Mesenchymal stem cell (in vitro differentiated cells and primary cell): ENCODE measurements around the gene UBASH3B.

ENCODE experiments used
- DNase-seq: peaks from one replicate; pipeline ENCODE4 v3.0.0-alpha.2; 2013
- H2AFZ ChIP-seq: one replicate; pipeline ENCODE4 v1.6.1; 2013; ENCODE audit warnings: low read depth, mild to moderate bottlenecking, control low read depth, inconsistent platforms, low read length, moderate library complexity
- H2AK5ac ChIP-seq: 2 replicates; pipeline ENCODE4 v1.6.1; 2013; ENCODE audit warnings: low read length, moderate library complexity, mild to moderate bottlenecking, inconsistent platforms; ENCODE audit not compliant: severe bottlenecking
- H2BK120ac ChIP-seq: one replicate; pipeline ENCODE4 v1.6.1; 2013; ENCODE audit warnings: low read depth, mild to moderate bottlenecking, inconsistent platforms, low read length, moderate library complexity
- H2BK12ac ChIP-seq, 2 experiments: one replicate each; pipeline ENCODE4 v1.6.1; 2013; ENCODE audit warnings: inconsistent platforms in 2 of 2, low read length in 2 of 2, mild to moderate bottlenecking in 2 of 2, moderate library complexity in 2 of 2, control low read depth in 1 of 2
- H2BK15ac ChIP-seq: one replicate; pipeline ENCODE4 v1.6.1; 2013; ENCODE audit warnings: mild to moderate bottlenecking, low read depth, inconsistent platforms; ENCODE audit not compliant: poor library complexity, severe bottlenecking
- H2BK5ac ChIP-seq: 2 replicates; pipeline ENCODE4 v1.6.1; 2013; ENCODE audit warnings: low read depth, mild to moderate bottlenecking, low read length, control low read depth, inconsistent platforms; ENCODE audit not compliant: poor library complexity, severe bottlenecking
- H3K14ac ChIP-seq, 2 experiments: one replicate each; pipeline ENCODE4 v1.6.1; 2013; ENCODE audit warnings: inconsistent platforms in 2 of 2, low read length in 2 of 2, control low read depth in 1 of 2, mild to moderate bottlenecking in 1 of 2, moderate library complexity in 1 of 2
- H3K18ac ChIP-seq, 2 experiments: one replicate each; pipeline ENCODE4 v1.6.1; 2013; ENCODE audit warnings: inconsistent platforms in 2 of 2, low read length in 2 of 2, control low read depth in 1 of 2, low read depth in 1 of 2, mild to moderate bottlenecking in 1 of 2
- H3K23ac ChIP-seq, 2 experiments: one replicate each; pipeline ENCODE4 v1.6.1; 2013; ENCODE audit warnings: inconsistent platforms in 2 of 2, low read length in 2 of 2, mild to moderate bottlenecking in 2 of 2, moderate library complexity in 2 of 2, control low read depth in 1 of 2
- H3K27ac ChIP-seq: 2 replicates; pipeline ENCODE4 v1.5.1; 2013; ENCODE audit warnings: mild to moderate bottlenecking, moderate library complexity, low read length, control low read depth, inconsistent platforms; ENCODE audit not compliant: poor library complexity, severe bottlenecking
- H3K27me3 ChIP-seq, 2 experiments: 2 replicates each; pipeline versions ENCODE4 v1.6.1 to v1.7.0; 2013; ENCODE audit warnings: low read length in 2 of 2, mild to moderate bottlenecking in 2 of 2, moderate library complexity in 2 of 2, control low read depth in 1 of 2, inconsistent platforms in 1 of 2; ENCODE audit not compliant: control insufficient read depth in 1 of 2, insufficient read depth in 1 of 2
- H3K36me3 ChIP-seq, 2 experiments: 2 replicates each; pipeline versions ENCODE4 v1.6.1 to v1.7.0; 2013; ENCODE audit warnings: low read length in 2 of 2, control low read depth in 1 of 2, inconsistent platforms in 1 of 2, low read depth in 1 of 2, mild to moderate bottlenecking in 1 of 2; ENCODE audit not compliant: insufficient read depth in 2 of 2, control insufficient read depth in 1 of 2
- H3K4ac ChIP-seq, 2 experiments: one replicate each; pipeline ENCODE4 v1.6.1; 2013; ENCODE audit warnings: inconsistent platforms in 2 of 2, low read length in 2 of 2, mild to moderate bottlenecking in 2 of 2, moderate library complexity in 2 of 2, control low read depth in 1 of 2, low read depth in 1 of 2
- H3K4me1 ChIP-seq: 2 replicates; pipeline ENCODE4 v1.6.1; 2013; ENCODE audit warnings: low read depth, low read length, control low read depth; ENCODE audit not compliant: control insufficient read depth, insufficient read depth
- H3K4me2 ChIP-seq: 2 replicates; pipeline ENCODE4 v1.6.1; 2013; ENCODE audit warnings: low read length, mild to moderate bottlenecking, inconsistent platforms; ENCODE audit not compliant: poor library complexity, severe bottlenecking
- H3K4me3 ChIP-seq, 2 experiments: 2 replicates each; pipeline versions ENCODE4 v1.5.1 to v1.7.0; 2013; ENCODE audit warnings: low read length in 2 of 2, mild to moderate bottlenecking in 2 of 2, control low read depth in 1 of 2, low read depth in 1 of 2; ENCODE audit not compliant: insufficient read depth in 1 of 2
- H3K79me1 ChIP-seq: replicated peaks from 2 replicates; pipeline ENCODE4 v1.6.1; 2013; ENCODE audit warnings: mild to moderate bottlenecking, control low read depth, low read length, inconsistent platforms; ENCODE audit not compliant: poor library complexity, severe bottlenecking
- H3K9ac ChIP-seq: 2 replicates; pipeline ENCODE4 v1.7.0; 2013; ENCODE audit warnings: mild to moderate bottlenecking, low read length, moderate library complexity
- H3K9me3 ChIP-seq: 2 replicates; pipeline ENCODE4 v1.7.0; 2013; ENCODE audit warnings: mild to moderate bottlenecking, low read length; ENCODE audit not compliant: control insufficient read depth
- H4K8ac ChIP-seq: one replicate; pipeline ENCODE4 v1.6.1; 2013; ENCODE audit warnings: inconsistent platforms, mild to moderate bottlenecking, low read length, moderate library complexity
- H4K91ac ChIP-seq: one replicate; pipeline ENCODE4 v1.6.1; 2013; ENCODE audit warnings: mild to moderate bottlenecking, low read length, inconsistent platforms
- WGBS: methylation state at CpG from one replicate; pipeline ENCODE4 v1.1.7; 2013; ENCODE audit warnings: mixed read lengths; 5-methylcytosine and 5-hydroxymethylcytosine counted together

Gene UBASH3B

DNA sequence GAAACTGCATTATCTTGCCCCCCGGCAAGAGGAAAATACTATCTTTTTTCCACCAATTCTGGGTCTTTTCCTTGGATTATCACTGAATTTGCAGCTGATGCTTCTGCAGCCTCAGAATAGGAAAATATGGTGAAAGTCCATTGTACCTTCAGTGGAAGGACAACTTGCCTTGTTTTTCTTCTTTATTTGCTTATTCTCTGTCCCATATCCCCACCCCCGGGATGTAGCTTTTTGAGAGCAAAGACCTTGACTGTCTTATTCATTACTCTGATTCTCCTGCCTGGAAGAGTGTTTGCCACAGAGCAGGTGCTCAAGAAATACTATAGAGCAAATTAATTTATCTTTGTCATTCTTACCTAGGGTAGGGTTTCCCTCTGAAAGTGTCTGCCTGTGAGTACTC is 29.5 kb downstream of the UBASH3B start:
- Histone ChIP-seq H2BK15ac (no peak overlapping the region), H2BK120ac (no peak overlapping the region), H4K91ac (no peak overlapping the region), H3K79me1 (peaks cover 2% of the 10 kb centered on the region), H3K27ac (no peak overlapping the region), H3K9me3 (no peaks in the 10 kb centered on the region), H2AK5ac (no peak overlapping the region), H3K4me2 (no peak overlapping the region), H3K23ac (no peak overlapping the region), H3K27me3 (no peaks in the 10 kb centered on the region), H2AFZ (no peak overlapping the region), H3K9ac (no peak overlapping the region), H3K36me3 (peaks cover 3 to 4% of the 10 kb centered on the region in 2 experiments), H3K14ac (no peak overlapping the region), H3K4me1 (peaks cover 19% of the 10 kb centered on the region), H3K4me3 (no peak overlapping the region), H3K4ac (no peak overlapping the region), H2BK5ac (no peak overlapping the region), H3K18ac (no peak overlapping the region), H2BK12ac (no peak overlapping the region), H4K8ac (no peak overlapping the region)
- 90% methylated on average over 2 of the region's 2 CpGs for WGBS
- no peak for DNase-seq

DNA sequence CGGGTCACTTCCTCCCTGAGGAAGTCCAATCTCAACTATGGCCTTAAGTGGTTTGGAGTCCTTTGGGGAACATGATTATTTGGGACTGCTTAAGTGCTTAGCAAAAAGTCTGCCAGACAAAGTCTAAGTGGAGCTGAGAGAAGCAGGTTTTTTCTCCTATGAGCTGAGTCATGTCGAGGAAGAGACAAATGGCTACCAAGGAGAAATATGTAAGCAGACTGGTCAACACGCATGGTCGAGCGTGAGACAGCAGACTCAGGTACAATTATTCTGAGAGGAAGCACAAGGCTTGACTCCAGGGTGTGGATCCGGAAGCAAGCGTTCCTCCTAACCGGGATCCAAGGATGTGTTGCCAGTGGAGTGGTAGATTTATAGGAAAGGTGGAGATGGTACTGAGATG is 30.6 kb downstream of the UBASH3B start:
- H3K4me1 ChIP-seq: peaks cover 24% of the 10 kb centered on the region
- peak overlapping the region; percentile 79 for H4K8ac ChIP-seq
- H2BK15ac ChIP-seq: no peak overlapping the region
- H3K27ac ChIP-seq: peak overlapping the region; percentile 76
- H3K9me3 ChIP-seq: no peaks in the 10 kb centered on the region
- H2AFZ ChIP-seq: no peak overlapping the region
- peak overlapping the region; percentile 95 for H2BK120ac ChIP-seq
- H3K4me3 ChIP-seq: no peak overlapping the region
- WGBS: 32% methylated on average over 8 of the region's 8 CpGs
- H4K91ac ChIP-seq: peak overlapping the region; percentile 34
- peak overlapping the region; percentile 99 for H2AK5ac ChIP-seq
- H3K14ac ChIP-seq: no peak overlapping the region
- H3K4ac ChIP-seq: peak overlapping the region in 1 of 2 experiments; percentile 47
- peak overlapping the region; percentile 69 to 82 for H3K18ac ChIP-seq
- peak overlapping the region; percentile 23 for H3K4me2 ChIP-seq
- peaks cover 2% of the 10 kb centered on the region for H3K79me1 ChIP-seq
- peaks cover 3 to 4% of the 10 kb centered on the region in 2 experiments for H3K36me3 ChIP-seq
- H3K9ac ChIP-seq: no peak overlapping the region
- DNase-seq: peak; percentile 91
- H2BK5ac ChIP-seq: no peak overlapping the region
- no peak overlapping the region for H3K23ac ChIP-seq
- H3K27me3 ChIP-seq: no peaks in the 10 kb centered on the region
- peak overlapping the region; percentile 47 to 59 for H2BK12ac ChIP-seq

DNA sequence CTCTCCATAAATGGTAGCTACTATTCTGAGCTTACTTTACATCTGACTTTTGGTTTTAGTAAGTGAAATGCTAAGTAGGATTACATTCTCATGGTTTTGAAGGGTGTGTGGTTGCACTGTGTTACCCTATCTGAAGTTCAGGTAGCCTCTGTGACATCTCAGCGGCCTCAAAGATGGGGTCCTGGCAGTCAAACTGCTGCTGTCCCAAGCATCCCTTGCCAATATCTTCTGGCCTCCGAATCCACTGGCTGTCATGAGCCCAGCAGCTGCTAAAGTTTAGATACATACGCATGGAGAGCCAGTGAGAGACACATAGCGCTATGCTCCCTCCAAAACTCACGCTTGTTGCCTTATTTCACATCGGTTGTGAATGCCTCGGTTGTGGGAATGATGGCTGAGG is 34.9 kb downstream of the UBASH3B start:
- H2BK15ac ChIP-seq: peak overlapping the region; percentile 15
- peak overlapping the region in 1 of 2 experiments; percentile 14 for H2BK12ac ChIP-seq
- no peak overlapping the region for H2BK5ac ChIP-seq
- no peak overlapping the region for H2BK120ac ChIP-seq
- H3K4me1 ChIP-seq: peaks cover 22% of the 10 kb centered on the region
- H3K4ac ChIP-seq: no peak overlapping the region
- H3K18ac ChIP-seq: peak overlapping the region in 1 of 2 experiments; percentile 3
- DNase-seq: no peak
- H2AK5ac ChIP-seq: peak overlapping the region; percentile 41
- H3K9me3 ChIP-seq: no peaks in the 10 kb centered on the region
- H3K27ac ChIP-seq: peak overlapping the region; percentile 84
- peaks cover 3% of the 10 kb centered on the region for H3K79me1 ChIP-seq
- H3K23ac ChIP-seq: no peak overlapping the region
- 97% methylated on average over 7 of the region's 7 CpGs for WGBS
- H3K9ac ChIP-seq: peak overlapping the region; percentile 85
- H3K14ac ChIP-seq: peak overlapping the region in 1 of 2 experiments; percentile 61
- peak overlapping the region; percentile 69 for H4K8ac ChIP-seq
- H3K36me3 ChIP-seq: peaks cover 4 to 6% of the 10 kb centered on the region in 2 experiments
- H3K4me2 ChIP-seq: no peak overlapping the region
- peak overlapping the region in 1 of 2 experiments; percentile 67 for H3K4me3 ChIP-seq
- H4K91ac ChIP-seq: peak overlapping the region; percentile 55
- no peaks in the 10 kb centered on the region for H3K27me3 ChIP-seq
- no peak overlapping the region for H2AFZ ChIP-seq

DNA sequence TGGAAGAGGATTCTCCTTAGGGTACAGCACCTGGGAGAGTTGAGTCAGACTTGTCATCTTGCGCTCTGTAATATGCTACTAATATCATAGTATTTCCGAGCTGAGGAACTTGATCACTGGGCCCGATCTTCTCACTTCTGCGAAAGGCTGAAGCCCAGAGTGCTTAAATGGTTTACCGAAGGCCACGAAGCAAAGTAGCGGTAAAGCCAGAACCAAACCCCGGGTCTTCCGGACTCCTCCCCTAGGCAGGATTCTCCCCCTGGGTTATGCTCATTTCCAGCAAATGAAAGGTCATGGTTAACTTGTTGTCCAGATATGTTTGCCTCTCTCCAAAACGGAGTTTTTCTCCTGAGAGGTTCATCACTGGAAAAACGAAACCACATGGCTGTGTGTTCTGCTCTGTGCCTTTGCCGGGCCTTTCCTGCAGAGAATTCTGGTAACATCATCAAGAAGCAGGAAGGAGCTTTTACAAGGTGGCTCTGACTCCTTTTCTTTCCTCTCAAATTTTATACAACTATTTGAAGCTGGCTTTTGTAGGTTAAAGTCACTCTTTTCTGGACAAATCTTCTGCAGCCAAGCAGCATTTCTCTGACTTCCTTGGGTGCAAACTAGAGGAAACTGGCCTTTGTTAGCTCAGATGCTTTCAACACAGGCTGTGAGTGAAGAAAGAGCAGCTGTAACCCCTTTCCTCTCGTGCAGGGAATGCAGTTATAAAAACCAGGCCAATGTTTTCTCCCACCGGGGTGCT is 35.5 kb downstream of the UBASH3B start:
- Histone ChIP-seq H3K14ac (peak overlapping the region in 1 of 2 experiments; percentile 61), H3K9me3 (no peaks in the 10 kb centered on the region), H3K4me3 (peak overlapping the region in 1 of 2 experiments; percentile 67), H4K8ac (peak overlapping the region; percentile 69), H3K4me1 (peaks cover 18% of the 10 kb centered on the region), H4K91ac (peak overlapping the region; percentile 55), H2BK15ac (peak overlapping the region; percentile 15), H3K18ac (peak overlapping the region; percentile 18 to 72), H3K4me2 (no peak overlapping the region), H3K4ac (peak overlapping the region in 1 of 2 experiments; percentile 20), H2BK5ac (no peak overlapping the region), H3K27ac (peak overlapping the region; percentile 84), H3K23ac (no peak overlapping the region), H3K79me1 (peaks cover 3% of the 10 kb centered on the region), H2AFZ (no peak overlapping the region), H3K36me3 (peaks cover 4 to 6% of the 10 kb centered on the region in 2 experiments), H3K9ac (peak overlapping the region; percentile 85), H3K27me3 (no peaks in the 10 kb centered on the region), H2BK12ac (peak overlapping the region in 1 of 2 experiments; percentile 14), H2BK120ac (no peak overlapping the region), H2AK5ac (peak overlapping the region; percentile 41)
- DNase-seq: peak; percentile 77
- 70% methylated on average over 14 of the region's 14 CpGs for WGBS
